Testis (tissue), 3 donors: ENCODE data around the gene ZBTB14. TPM values are rescaled to one million over a fixed set of nuclear protein-coding genes. Genes with fewer than 3 reads are reported as not detected.

Source experiments
- DNase-seq: peaks from one replicate; pipeline ENCODE4 v3.0.0-alpha.2; 2019
- H3K27ac ChIP-seq, 2 donors: fragments of 200-600 bp; sonication (generic); one replicate each; pipeline ENCODE4 v1.5.1; 2019
- H3K27me3 ChIP-seq: fragments of 200-600 bp; sonication (generic); one replicate; pipeline ENCODE4 v1.5.1; 2019
- H3K36me3 ChIP-seq: fragments of 200-600 bp; sonication (generic); one replicate; pipeline ENCODE4 v1.5.1; 2017; ENCODE audit warnings: low read depth; ENCODE audit errors: missing control alignments
- H3K4me1 ChIP-seq: fragments of 200-600 bp; sonication (generic); one replicate; pipeline ENCODE4 v1.5.1; 2019
- H3K4me3 ChIP-seq, 2 donors: fragments of 200-600 bp; sonication (generic); one replicate each; pipeline ENCODE4 v1.5.1; 2017 to 2019
- H3K9me3 ChIP-seq: fragments of 200-600 bp; sonication (generic); one replicate; pipeline ENCODE4 v1.5.1; 2017
- POLR2A ChIP-seq: fragments of 450-650 bp; IDR thresholded peaks from one replicate; pipeline ENCODE4 v1.6.1; 2017; ENCODE audit warnings: antibody characterized with exemption, mild to moderate bottlenecking, moderate library complexity
- WGBS, 2 donors: methylation state at CpG; one replicate each; pipeline ENCODE4 v1.1.5; 2018; 5-methylcytosine and 5-hydroxymethylcytosine counted together
- intact Hi-C: fragments of 100-400 bp; cut with DNase I; formaldehyde crosslinking; loops from one replicate; pipeline ENCODE4 v1.15.1; 2023; ENCODE audit warnings: low total_unique reads
- polyA plus RNA-seq: library from polyadenylated mRNA; stranded (reverse); fragments of 350-450 nt; fragmentation: Illumina TruSeq; extraction: RNeasy Lipid Tissue Mini Kit (QIAGEN cat#74804); gene quantifications from one replicate; pipeline ENCODE4 v1.2.3, GENCODE V29; 2014; ENCODE audit warnings: low read depth, low replicate concordance; ENCODE audit not compliant: insufficient read depth
- total RNA-seq, 2 donors: library from RNA; depleted of rRNA; stranded (reverse); fragments of >200 nt; gene quantifications; one replicate each; pipeline ENCODE4 v1.2.3, GENCODE V29; 2016
- TF ChIP-seq, protein P1 (sequence below), 3 experiments: fragments of 450-650 bp in 2 of 3; fragments of 200-600 bp in 1 of 3; sonication (generic) in 1 of 3; IDR thresholded peaks; one replicate each; pipeline ENCODE4 v1.5.1; 2016 to 2019; ENCODE audit warnings: antibody characterized with exemption in 3 of 3, mild to moderate bottlenecking in 2 of 3, moderate library complexity in 1 of 3

ZBTB14 gene
- total and polyA plus RNA-seq, 3 donors from 2014 or later: 10.7 to 17.7 (median 17.3) TPM

GRCh38 chr18:5304232-5304631, 8.7 kb upstream of the ZBTB14 start:
- intact Hi-C loops: no loop called here
- WGBS, 2 donors: 42 to 59% methylated on average over 1 of the region's 1 CpG
- Histone ChIP-seq H3K36me3 (no peaks in the 10 kb centered on the region), H3K4me3 (no peak overlapping the region), H3K9me3 (no peaks in the 10 kb centered on the region), H3K27ac (no peak overlapping the region), H3K27me3 (no peaks in the 10 kb centered on the region), H3K4me1 (no peaks in the 10 kb centered on the region)
- DNase-seq: no peak
- TF ChIP-seq POLR2A: no peak
- TF ChIP-seq, protein P1, sequence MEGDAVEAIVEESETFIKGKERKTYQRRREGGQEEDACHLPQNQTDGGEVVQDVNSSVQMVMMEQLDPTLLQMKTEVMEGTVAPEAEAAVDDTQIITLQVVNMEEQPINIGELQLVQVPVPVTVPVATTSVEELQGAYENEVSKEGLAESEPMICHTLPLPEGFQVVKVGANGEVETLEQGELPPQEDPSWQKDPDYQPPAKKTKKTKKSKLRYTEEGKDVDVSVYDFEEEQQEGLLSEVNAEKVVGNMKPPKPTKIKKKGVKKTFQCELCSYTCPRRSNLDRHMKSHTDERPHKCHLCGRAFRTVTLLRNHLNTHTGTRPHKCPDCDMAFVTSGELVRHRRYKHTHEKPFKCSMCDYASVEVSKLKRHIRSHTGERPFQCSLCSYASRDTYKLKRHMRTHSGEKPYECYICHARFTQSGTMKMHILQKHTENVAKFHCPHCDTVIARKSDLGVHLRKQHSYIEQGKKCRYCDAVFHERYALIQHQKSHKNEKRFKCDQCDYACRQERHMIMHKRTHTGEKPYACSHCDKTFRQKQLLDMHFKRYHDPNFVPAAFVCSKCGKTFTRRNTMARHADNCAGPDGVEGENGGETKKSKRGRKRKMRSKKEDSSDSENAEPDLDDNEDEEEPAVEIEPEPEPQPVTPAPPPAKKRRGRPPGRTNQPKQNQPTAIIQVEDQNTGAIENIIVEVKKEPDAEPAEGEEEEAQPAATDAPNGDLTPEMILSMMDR (IDR thresholded peaks at IDR 0.05): no peak

DNA sequence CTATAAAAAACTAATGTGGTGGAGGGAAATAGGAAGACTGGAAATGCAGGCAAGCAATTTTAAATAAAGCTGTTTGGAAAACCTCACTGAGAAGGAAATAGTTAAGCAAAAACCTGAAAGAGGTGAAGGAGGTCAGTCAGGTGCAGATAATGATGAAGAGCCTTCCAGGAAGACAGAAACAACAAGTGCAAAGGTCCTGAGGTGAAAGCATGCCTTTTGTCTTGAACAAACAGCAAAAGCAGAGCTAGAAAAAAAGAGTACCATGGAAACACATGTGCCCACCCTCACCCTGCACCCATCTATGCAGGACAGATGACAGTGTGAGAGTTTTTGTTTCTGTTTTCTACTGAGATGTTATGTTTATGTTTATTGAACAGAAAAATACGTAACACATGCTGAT, 8.1 kb upstream of the ZBTB14 start:
- no peaks in the 10 kb centered on the region for H3K4me1 ChIP-seq

GRCh38 chr18:5302606-5303005, 7.1 kb upstream of the ZBTB14 start:
- intact Hi-C loops: no loop called here
- Histone ChIP-seq H3K27ac (no peak overlapping the region), H3K27me3 (no peaks in the 10 kb centered on the region), H3K4me3 (no peak overlapping the region), H3K9me3 (no peaks in the 10 kb centered on the region), H3K4me1 (peaks cover 5% of the 10 kb centered on the region), H3K36me3 (no peaks in the 10 kb centered on the region)
- TF ChIP-seq, protein P1 (IDR thresholded peaks at IDR 0.05): no peak
- no peak for TF ChIP-seq POLR2A
- WGBS, 2 donors: 63 to 74% methylated on average over 4 of the region's 4 CpGs
- DNase-seq: peak; percentile 43

More for the DNA sequence above, 8.1 kb upstream of the ZBTB14 start:
- intact Hi-C loops: no loop called here
- H3K9me3 ChIP-seq: no peaks in the 10 kb centered on the region
- WGBS, 2 donors: 76 to 80% methylated on average over 1 of the region's 1 CpG
- no peak overlapping the region for H3K4me3 ChIP-seq
- H3K36me3 ChIP-seq: no peaks in the 10 kb centered on the region
- no peak for DNase-seq
- H3K27me3 ChIP-seq: no peaks in the 10 kb centered on the region
- TF ChIP-seq, protein P1 (IDR thresholded peaks at IDR 0.05): no peak
- no peak for TF ChIP-seq POLR2A
- no peak overlapping the region for H3K27ac ChIP-seq

- no peak overlapping the region for H3K27ac ChIP-seq
- no peak for TF ChIP-seq POLR2A
- TF ChIP-seq, protein P1 (IDR thresholded peaks at IDR 0.05): no peak
- H3K27me3 ChIP-seq: no peaks in the 10 kb centered on the region
- H3K36me3 ChIP-seq: no peaks in the 10 kb centered on the region
- intact Hi-C loops: no loop called here
- 80 to 81% methylated on average over 4 of the region's 4 CpGs for WGBS, 2 donors
- no peak overlapping the region for H3K4me3 ChIP-seq
- DNase-seq: no peak
- H3K9me3 ChIP-seq: no peaks in the 10 kb centered on the region
- peaks cover 14% of the 10 kb centered on the region for H3K4me1 ChIP-seq
Measured at GRCh38 chr18:5300476-5301010, 5.0 kb upstream of the ZBTB14 start.

DNA sequence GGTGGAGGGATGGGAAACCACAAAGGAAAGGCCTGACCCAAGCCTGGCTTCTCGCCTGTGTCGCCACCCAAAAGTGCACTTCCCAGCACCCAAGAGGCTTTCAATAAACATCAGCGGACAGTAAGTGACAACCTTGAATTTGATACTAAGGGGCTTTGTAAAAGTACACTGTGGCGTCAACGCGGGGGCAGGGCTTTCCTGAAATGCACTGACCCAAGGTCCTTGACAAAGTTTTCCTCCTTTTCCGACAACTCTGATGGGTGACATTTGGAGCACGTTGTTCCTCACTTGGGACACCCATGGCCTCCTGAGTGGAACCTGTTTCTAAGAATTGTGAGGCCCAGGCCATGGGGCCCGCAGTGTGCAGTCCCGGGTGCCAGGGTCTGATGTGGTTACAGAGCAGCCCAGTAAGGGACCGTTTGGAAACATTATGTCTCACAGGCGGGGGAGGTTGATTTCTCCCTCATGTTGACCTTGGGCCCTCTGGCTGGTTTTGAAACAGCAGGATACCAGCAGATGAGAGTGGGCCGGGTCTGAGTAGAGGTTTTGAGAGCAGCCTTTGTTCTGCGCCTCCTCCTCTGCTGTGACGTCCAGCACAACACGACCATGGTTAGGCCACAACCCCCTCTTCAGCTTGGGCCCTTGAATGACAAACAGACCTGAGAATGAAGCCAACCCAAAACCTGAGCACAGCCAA, 2.8 kb upstream of the ZBTB14 start:
- peak; percentile 95 for DNase-seq
- Histone ChIP-seq H3K27me3 (no peaks in the 10 kb centered on the region), H3K4me1 (peaks cover 14% of the 10 kb centered on the region), H3K4me3 (no peak overlapping the region), H3K9me3 (no peaks in the 10 kb centered on the region), H3K36me3 (no peaks in the 10 kb centered on the region), H3K27ac (peak overlapping the region; percentile 93 to 98)
- 42 to 43% methylated on average over 16 of the region's 16 CpGs for WGBS, 2 donors
- intact Hi-C loops: no loop called here
- TF ChIP-seq, protein P1 (IDR thresholded peaks at IDR 0.05): no peak
- TF ChIP-seq POLR2A: no peak
